H1 (cell line): Measurements from ENCODE around the gene IFNL1. TPM values are rescaled to one million over a fixed set of nuclear protein-coding genes. Genes with fewer than 3 reads are reported as not detected.

Experiments used
- BACH1 ChIP-seq: IDR thresholded peaks from 2 replicates; pipeline ENCODE4 v1.6.1; 2012; ENCODE audit warnings: low read length, improper control_type of control experiment
- CBX8 ChIP-seq: fragments of 300-800, 300-1000 bp; sonication (generic); IDR thresholded peaks from 2 replicates; pipeline ENCODE4 v1.7.1; 2016; ENCODE audit warnings: low read depth, low read length, borderline replicate concordance
- CREB1 ChIP-seq: IDR thresholded peaks from 2 replicates; pipeline ENCODE4 v1.6.1; 2012; ENCODE audit warnings: inconsistent platforms
- GABPA ChIP-seq: IDR thresholded peaks from 2 replicates; pipeline ENCODE4 v1.6.1; 2011; ENCODE audit warnings: mild to moderate bottlenecking, low read length, moderate library complexity, borderline replicate concordance; ENCODE audit not compliant: insufficient read depth
- GTF2F1 ChIP-seq: IDR thresholded peaks from 2 replicates; pipeline ENCODE4 v1.6.1; 2012; ENCODE audit warnings: low read depth, low read length, improper control_type of control experiment, borderline replicate concordance
- HDAC6 ChIP-seq: IDR thresholded peaks from one replicate; pipeline ENCODE4 v1.7.1; 2012; ENCODE audit warnings: low read depth, mild to moderate bottlenecking, inconsistent platforms, low read length, moderate library complexity
- JUN ChIP-seq: IDR thresholded peaks from 2 replicates; pipeline ENCODE4 v1.6.1; 2011; ENCODE audit warnings: low read depth, mild to moderate bottlenecking, improper control_type of control experiment, low read length
- JUND ChIP-seq: IDR thresholded peaks from 2 replicates; pipeline ENCODE4 v1.6.1; 2011; ENCODE audit warnings: mild to moderate bottlenecking, improper control_type of control experiment, low read length
- KDM5A ChIP-seq: fragments of 200-600 bp; IDR thresholded peaks from 2 replicates; pipeline ENCODE4 v1.7.1; 2012; ENCODE audit warnings: mild to moderate bottlenecking, low read length, inconsistent platforms, mixed read lengths
- NANOG ChIP-seq: IDR thresholded peaks from 2 replicates; pipeline ENCODE4 v1.6.1; 2011; ENCODE audit warnings: low read length, low read depth, mild to moderate bottlenecking, inconsistent platforms; ENCODE audit not compliant: insufficient read depth, poor library complexity, severe bottlenecking
- NRF1 ChIP-seq: IDR thresholded peaks from 2 replicates; pipeline ENCODE4 v1.6.1; 2011; ENCODE audit warnings: mild to moderate bottlenecking, low read depth, low read length, improper control_type of control experiment
- POLR2AphosphoS5 ChIP-seq: IDR thresholded peaks from 2 replicates; pipeline ENCODE4 v1.6.1; 2011; ENCODE audit warnings: low read depth, low read length
- RAD21 ChIP-seq, 2 experiments: IDR thresholded peaks in 1 of 2; conservative IDR thresholded peaks in 1 of 2; 2 replicates each; pipeline ENCODE4 v1.6.1; 2011; ENCODE audit warnings: low read depth in 2 of 2, low read length in 2 of 2, improper control_type of control experiment in 1 of 2, inconsistent platforms in 1 of 2, mild to moderate bottlenecking in 1 of 2, moderate library complexity in 1 of 2
- RBBP5 ChIP-seq: IDR thresholded peaks from 2 replicates; pipeline ENCODE4 v1.7.1; 2012; ENCODE audit warnings: low read depth, mild to moderate bottlenecking, inconsistent platforms, low read length, moderate library complexity, borderline replicate concordance
- RFX5 ChIP-seq: IDR thresholded peaks from 2 replicates; pipeline ENCODE4 v1.6.1; 2011; ENCODE audit warnings: low read depth, low read length, improper control_type of control experiment, borderline replicate concordance
- SIX5 ChIP-seq: IDR thresholded peaks from 2 replicates; pipeline ENCODE4 v1.6.1; 2011; ENCODE audit warnings: mild to moderate bottlenecking, low read depth, low read length
- TAF7 ChIP-seq: optimal IDR thresholded peaks from 2 replicates; pipeline ENCODE3; 2011; ENCODE audit warnings: low read depth, mild to moderate bottlenecking, inconsistent platforms, low read length, moderate library complexity, borderline replicate concordance
- TBP ChIP-seq: IDR thresholded peaks from 2 replicates; pipeline ENCODE4 v1.6.1; 2011; ENCODE audit warnings: low read depth, low read length, improper control_type of control experiment
- TCF12 ChIP-seq: IDR thresholded peaks from 2 replicates; pipeline ENCODE4 v1.6.1; 2011; ENCODE audit warnings: low read depth, mild to moderate bottlenecking, low read length
- YY1 ChIP-seq: IDR thresholded peaks from 2 replicates; pipeline ENCODE4 v1.6.1; 2011; ENCODE audit warnings: low read depth, mild to moderate bottlenecking, low read length
- ZNF274 ChIP-seq: IDR thresholded peaks from 2 replicates; pipeline ENCODE4 v1.7.0; 2012; ENCODE audit warnings: low read length, borderline replicate concordance; ENCODE audit errors: extremely low read depth
- polyA plus RNA-seq, 7 experiments: library from polyadenylated mRNA; depleted of rRNA in 3 of 7; stranded (reverse) in 5 of 7; unstranded in 2 of 7; fragments of >200 nt in 5 of 7; fragments of 200-250 nt in 2 of 7; gene quantifications; 1 replicate in 5 of 7; 2 replicates in 1 of 7; 4 replicates in 1 of 7; pipeline versions ENCODE4 v1.2.1 to v1.2.3, GENCODE V29; 2011 to 2013; ENCODE audit warnings: missing spikeins in 2 of 7, mixed read lengths in 2 of 7
- total RNA-seq: library from RNA; stranded (reverse); fragmentation: NEBNext Ultra II Directional; extraction: Animal tissue kit (Norgen Biotek cat#: 25700); gene quantifications from 2 replicates; pipeline ENCODE4 v1.2.1, GENCODE V29; 2021
- TF ChIP-seq, protein P1 (sequence below): IDR thresholded peaks from 2 replicates; pipeline ENCODE4 v1.6.1; 2012; ENCODE audit warnings: inconsistent platforms
- TF ChIP-seq, protein P2 (sequence below): IDR thresholded peaks from 2 replicates; pipeline ENCODE4 v1.6.1; 2012; ENCODE audit warnings: inconsistent platforms

IFNL1 gene
- total and polyA plus RNA-seq, 2 of the 8 experiments (the other 6 are each of a cell fraction or from before 2014, with no cell fraction given) = not detected

DNA sequence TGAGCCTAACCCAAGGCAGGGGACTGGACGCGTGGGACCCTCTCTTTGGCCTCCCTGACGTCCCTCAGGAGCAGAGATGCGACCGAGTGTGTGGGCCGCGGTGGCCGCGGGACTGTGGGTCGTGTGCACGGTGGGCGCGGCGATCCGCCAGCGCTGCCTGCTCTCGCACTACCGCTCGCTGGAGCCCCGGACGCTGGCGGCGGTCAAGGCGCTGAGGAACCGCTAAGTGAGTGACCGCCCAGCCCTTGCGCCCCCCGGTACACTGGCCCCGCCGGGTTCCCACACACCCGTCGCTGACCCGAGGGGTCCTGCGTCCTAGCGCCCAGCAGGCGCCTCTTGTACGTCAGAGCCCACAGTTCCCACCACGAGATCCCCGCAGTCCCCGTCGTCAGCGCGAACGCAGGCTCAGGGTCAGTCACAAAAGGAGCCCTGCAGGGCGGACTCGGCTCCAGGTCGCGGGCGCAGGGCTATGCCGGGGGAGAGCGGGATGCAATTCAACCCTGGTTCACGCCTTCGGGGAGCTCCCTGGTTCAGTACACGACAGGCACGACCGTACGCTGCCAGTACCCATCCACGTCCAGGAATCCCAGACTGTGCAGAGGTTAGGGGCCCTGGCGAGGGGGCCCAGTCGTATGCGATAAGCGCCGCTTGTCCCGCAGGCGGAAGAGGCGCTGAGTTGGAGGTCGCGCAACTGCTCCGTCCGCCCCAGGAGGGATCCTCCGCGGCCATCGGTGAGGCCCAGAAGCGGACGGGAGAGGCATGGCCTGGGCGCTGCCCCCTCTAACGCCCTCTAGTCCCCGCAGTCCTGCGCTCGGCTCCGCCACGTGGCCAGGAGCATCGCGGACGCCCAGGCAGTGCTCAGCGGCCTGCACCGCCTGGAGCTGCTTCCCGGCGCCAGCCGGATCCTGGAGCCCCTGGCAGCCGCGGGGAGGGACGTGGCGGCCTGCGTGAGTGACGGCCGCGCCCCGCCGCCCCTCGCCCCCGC is 31.6 kb upstream of the IFNL1 start (continued):
- TF ChIP-seq JUN (no peak), YY1 (no peak), POLR2AphosphoS5 (no peak), NRF1 (no peak), CBX8 (no peak), TCF12 (no peak), CREB1 (no peak), TAF7 (no peak), RFX5 (no peak), NANOG (no peak), ZNF274 (no peak), JUND (no peak), SIX5 (no peak), TBP (no peak), RBBP5 (0 out of 2 replicates have a peak, but pooled peaks have one; percentile 45), BACH1 (no peak), GABPA (peak; percentile 16; the same call in 1 of the 2 replicates), GTF2F1 (no peak), HDAC6 (no peak), KDM5A (no peak), RAD21 (IDR thresholded peaks at IDR 0.05 in 1 of 2, conservative IDR thresholded peaks at IDR 0.05 in 1 of 2; ENCODE audit: low read depth in 2 of 2, low read length in 2 of 2) (no peak)
- TF ChIP-seq, protein P1, sequence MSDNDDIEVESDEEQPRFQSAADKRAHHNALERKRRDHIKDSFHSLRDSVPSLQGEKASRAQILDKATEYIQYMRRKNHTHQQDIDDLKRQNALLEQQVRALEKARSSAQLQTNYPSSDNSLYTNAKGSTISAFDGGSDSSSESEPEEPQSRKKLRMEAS = peak; percentile 97
- TF ChIP-seq, protein P2, sequence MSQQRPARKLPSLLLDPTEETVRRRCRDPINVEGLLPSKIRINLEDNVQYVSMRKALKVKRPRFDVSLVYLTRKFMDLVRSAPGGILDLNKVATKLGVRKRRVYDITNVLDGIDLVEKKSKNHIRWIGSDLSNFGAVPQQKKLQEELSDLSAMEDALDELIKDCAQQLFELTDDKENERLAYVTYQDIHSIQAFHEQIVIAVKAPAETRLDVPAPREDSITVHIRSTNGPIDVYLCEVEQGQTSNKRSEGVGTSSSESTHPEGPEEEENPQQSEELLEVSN = peak; percentile 89
